Ishikawa (cell line): ENCODE data around the gene MATR3.

Source experiments
- NFIC ChIP-seq: IDR thresholded peaks from 2 replicates; pipeline ENCODE4 v1.6.1; 2012
- RAD21 ChIP-seq: IDR thresholded peaks from 2 replicates; pipeline ENCODE4 v1.6.1; 2012; ENCODE audit warnings: low read depth
- TEAD4 ChIP-seq: IDR thresholded peaks from 2 replicates; pipeline ENCODE4 v1.6.1; 2012
- YY1 ChIP-seq: IDR thresholded peaks from 2 replicates; pipeline ENCODE4 v1.6.1; 2012; ENCODE audit warnings: low read depth

- no peak for TF ChIP-seq RAD21
- TF ChIP-seq NFIC = no peak
- no peak for TF ChIP-seq TEAD4
- no peak for TF ChIP-seq YY1
These were observed 82.8 kb downstream of the MATR3 start for GRCh38 chr5:139376364-139376763.
